HEK293 (cell line): ENCODE data around the gene MYO9B.

ENCODE experiments used
- KLF10 ChIP-seq: fragments of 450-650 bp; IDR thresholded peaks from 2 replicates; pipeline ENCODE4 v1.5.1; 2018; ENCODE audit warnings: missing biosample characterization, mild to moderate bottlenecking, missing genetic modification characterization
- MEIS1 ChIP-seq: sonication (generic); formaldehyde crosslinking; IDR thresholded peaks from 2 replicates; pipeline ENCODE4 v1.8.1; 2022; ENCODE audit warnings: missing genetic modification reagents, mild to moderate bottlenecking, borderline replicate concordance
- PATZ1 ChIP-seq: fragments of 450-650 bp; formaldehyde crosslinking; IDR thresholded peaks from 2 replicates; pipeline ENCODE4 v1.5.1; 2016; ENCODE audit warnings: missing biosample characterization, missing genetic modification characterization
- REPIN1 ChIP-seq: fragments of 450-650 bp; formaldehyde crosslinking; IDR thresholded peaks from 2 replicates; pipeline ENCODE4 v1.5.1; 2017; ENCODE audit warnings: missing biosample characterization, missing genetic modification characterization, low read depth
- SALL2 ChIP-seq: fragments of 450-650 bp; formaldehyde crosslinking; IDR thresholded peaks from 2 replicates; pipeline ENCODE4 v1.5.0; 2017; ENCODE audit warnings: missing biosample characterization, mild to moderate bottlenecking, missing genetic modification characterization, borderline replicate concordance
- SCRT2 ChIP-seq: fragments of 450-650 bp; formaldehyde crosslinking; IDR thresholded peaks from 2 replicates; pipeline ENCODE4 v1.5.1; 2016; ENCODE audit warnings: missing biosample characterization, missing genetic modification characterization
- SP2 ChIP-seq: fragments of 450-650 bp; formaldehyde crosslinking; IDR thresholded peaks from 2 replicates; pipeline ENCODE4 v1.5.1; 2016; ENCODE audit warnings: missing biosample characterization, missing genetic modification characterization
- SP7 ChIP-seq: fragments of 450-650 bp; formaldehyde crosslinking; IDR thresholded peaks from 2 replicates; pipeline ENCODE4 v1.5.1; 2016; ENCODE audit warnings: missing biosample characterization, missing genetic modification characterization
- WT1 ChIP-seq: fragments of 450-650 bp; formaldehyde crosslinking; IDR thresholded peaks from 2 replicates; pipeline ENCODE4 v1.5.1; 2016; ENCODE audit warnings: missing biosample characterization, missing genetic modification characterization
- ZBTB7A ChIP-seq: fragments of 450-650 bp; formaldehyde crosslinking; IDR thresholded peaks from 2 replicates; pipeline ENCODE4 v1.5.1; 2016; ENCODE audit warnings: low read depth, missing biosample characterization, missing genetic modification characterization
- ZFHX2 ChIP-seq: fragments of 450-650 bp; formaldehyde crosslinking; conservative IDR thresholded peaks from 2 replicates; pipeline ENCODE4 v1.5.1; 2016; ENCODE audit warnings: missing biosample characterization, missing genetic modification characterization
- ZFP37 ChIP-seq: fragments of 450-650 bp; formaldehyde crosslinking; IDR thresholded peaks from 2 replicates; pipeline ENCODE4 v1.5.1; 2016; ENCODE audit warnings: missing biosample characterization, missing genetic modification characterization
- ZNF112 ChIP-seq: fragments of 450-650 bp; formaldehyde crosslinking; IDR thresholded peaks from 2 replicates; pipeline ENCODE4 v1.5.0; 2017; ENCODE audit warnings: missing biosample characterization, missing genetic modification characterization
- ZNF146 ChIP-seq: fragments of 450-650 bp; formaldehyde crosslinking; IDR thresholded peaks from 2 replicates; pipeline ENCODE4 v1.5.1; 2016; ENCODE audit warnings: missing biosample characterization, missing genetic modification characterization
- ZNF148 ChIP-seq: fragments of 450-650 bp; formaldehyde crosslinking; IDR thresholded peaks from 2 replicates; pipeline ENCODE4 v1.5.0; 2017; ENCODE audit warnings: missing biosample characterization, missing genetic modification characterization, borderline replicate concordance
- ZNF211 ChIP-seq: fragments of 450-650 bp; formaldehyde crosslinking; IDR thresholded peaks from 2 replicates; pipeline ENCODE4 v1.5.1; 2016; ENCODE audit warnings: low read depth, missing biosample characterization, missing genetic modification characterization
- ZNF239 ChIP-seq: fragments of 450-650 bp; formaldehyde crosslinking; IDR thresholded peaks from 2 replicates; pipeline ENCODE4 v1.5.1; 2016; ENCODE audit warnings: missing biosample characterization, missing genetic modification characterization
- ZNF302 ChIP-seq: fragments of 450-650 bp; formaldehyde crosslinking; IDR thresholded peaks from 2 replicates; pipeline ENCODE4 v1.5.1; 2016; ENCODE audit warnings: missing biosample characterization, missing genetic modification characterization, low read depth
- ZNF311 ChIP-seq: fragments of 450-650 bp; formaldehyde crosslinking; IDR thresholded peaks from 2 replicates; pipeline ENCODE4 v1.5.1; 2017; ENCODE audit warnings: missing biosample characterization, missing genetic modification characterization, borderline replicate concordance
- ZNF354C ChIP-seq: fragments of 450-650 bp; formaldehyde crosslinking; IDR thresholded peaks from 2 replicates; pipeline ENCODE4 v1.5.1; 2016; ENCODE audit warnings: missing biosample characterization, missing genetic modification characterization, low read depth, borderline replicate concordance
- ZNF433 ChIP-seq: fragments of 450-650 bp; formaldehyde crosslinking; IDR thresholded peaks from 2 replicates; pipeline ENCODE4 v1.5.1; 2016; ENCODE audit warnings: missing biosample characterization, missing genetic modification characterization, low read depth
- ZNF580 ChIP-seq: fragments of 450-650 bp; formaldehyde crosslinking; IDR thresholded peaks from 2 replicates; pipeline ENCODE4 v1.5.1; 2016; ENCODE audit warnings: missing biosample characterization, missing genetic modification characterization
- ZNF600 ChIP-seq: fragments of 450-650 bp; formaldehyde crosslinking; IDR thresholded peaks from 2 replicates; pipeline ENCODE4 v1.5.1; 2016; ENCODE audit warnings: missing biosample characterization, missing genetic modification characterization
- ZNF658 ChIP-seq: fragments of 450-650 bp; formaldehyde crosslinking; IDR thresholded peaks from 2 replicates; pipeline ENCODE4; 2016; ENCODE audit warnings: missing biosample characterization, missing genetic modification characterization
- ZNF707 ChIP-seq: fragments of 450-650 bp; formaldehyde crosslinking; IDR thresholded peaks from 2 replicates; pipeline ENCODE4 v1.5.1; 2016; ENCODE audit warnings: missing biosample characterization, missing genetic modification characterization
- ZNF776 ChIP-seq: fragments of 450-650 bp; formaldehyde crosslinking; IDR thresholded peaks from 2 replicates; pipeline ENCODE4 v1.5.0; 2017; ENCODE audit warnings: missing biosample characterization, missing genetic modification characterization, borderline replicate concordance
- ZNF843 ChIP-seq: fragments of 450-650 bp; formaldehyde crosslinking; IDR thresholded peaks from 2 replicates; pipeline ENCODE4 v1.5.1; 2016; ENCODE audit warnings: missing biosample characterization, missing genetic modification characterization
- TF ChIP-seq, protein P1 (sequence below): fragments of 450-650 bp; formaldehyde crosslinking; IDR thresholded peaks from 2 replicates; pipeline ENCODE4 v1.5.1; 2016; ENCODE audit warnings: missing biosample characterization, missing genetic modification characterization
- TF ChIP-seq, protein P2 (sequence below): fragments of 450-650 bp; formaldehyde crosslinking; IDR thresholded peaks from 2 replicates; pipeline ENCODE4 v1.5.1; 2016; ENCODE audit warnings: missing biosample characterization, missing genetic modification characterization, low read depth
- TF ChIP-seq, protein P3 (sequence below): fragments of 450-650 bp; formaldehyde crosslinking; IDR thresholded peaks from 2 replicates; pipeline ENCODE4 v1.5.1; 2016; ENCODE audit warnings: missing biosample characterization, missing genetic modification characterization

MYO9B gene

GRCh38 chr19:17135001-17135853 is 59.6 kb downstream of the MYO9B start (continued):
- TF ChIP-seq, protein P1, sequence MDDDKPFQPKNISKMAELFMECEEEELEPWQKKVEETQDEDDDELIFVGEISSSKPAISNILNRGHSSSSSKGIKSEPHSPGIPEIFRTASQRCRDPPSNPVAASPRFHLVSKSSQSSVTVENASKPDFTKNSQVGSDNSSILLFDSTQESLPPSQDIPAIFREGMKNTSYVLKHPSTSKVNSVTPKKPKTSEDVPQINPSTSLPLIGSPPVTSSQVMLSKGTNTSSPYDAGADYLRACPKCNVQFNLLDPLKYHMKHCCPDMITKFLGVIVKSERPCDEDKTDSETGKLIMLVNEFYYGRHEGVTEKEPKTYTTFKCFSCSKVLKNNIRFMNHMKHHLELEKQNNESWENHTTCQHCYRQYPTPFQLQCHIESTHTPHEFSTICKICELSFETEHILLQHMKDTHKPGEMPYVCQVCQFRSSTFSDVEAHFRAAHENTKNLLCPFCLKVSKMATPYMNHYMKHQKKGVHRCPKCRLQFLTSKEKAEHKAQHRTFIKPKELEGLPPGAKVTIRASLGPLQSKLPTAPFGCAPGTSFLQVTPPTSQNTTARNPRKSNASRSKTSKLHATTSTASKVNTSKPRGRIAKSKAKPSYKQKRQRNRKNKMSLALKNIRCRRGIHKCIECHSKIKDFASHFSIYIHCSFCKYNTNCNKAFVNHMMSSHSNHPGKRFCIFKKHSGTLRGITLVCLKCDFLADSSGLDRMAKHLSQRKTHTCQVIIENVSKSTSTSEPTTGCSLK (tag by site-specific recombination), result no peak
- TF ChIP-seq ZFHX2 (tag by site-specific recombination), result no peak
- TF ChIP-seq ZNF707 (tag by site-specific recombination), result no peak
- TF ChIP-seq SP2 (tag by site-specific recombination), result no peak
- TF ChIP-seq MEIS1 (CRISPR knock-in tag), result no peak
- no peak for TF ChIP-seq ZNF354C (tag by site-specific recombination)
- TF ChIP-seq ZNF146 (tag by site-specific recombination), result no peak
- peak; percentile 79; the same call in 1 of the 2 replicates for TF ChIP-seq ZNF580 (tag by site-specific recombination)
- no peak for TF ChIP-seq ZNF433
- no peak for TF ChIP-seq ZNF658 (tag by site-specific recombination)
- peak; percentile 60; the same call in 1 of the 2 replicates for TF ChIP-seq SCRT2 (tag by site-specific recombination)
- TF ChIP-seq REPIN1 (tag by site-specific recombination), result no peak
- TF ChIP-seq SALL2 (tag by site-specific recombination), result no peak
- TF ChIP-seq ZNF148, result no peak
- no peak for TF ChIP-seq ZNF239 (tag by site-specific recombination)
- no peak for TF ChIP-seq ZNF776
- TF ChIP-seq ZNF843 (tag by site-specific recombination), result peak; percentile 62; the same call in 1 of the 2 replicates
- TF ChIP-seq, protein P2, sequence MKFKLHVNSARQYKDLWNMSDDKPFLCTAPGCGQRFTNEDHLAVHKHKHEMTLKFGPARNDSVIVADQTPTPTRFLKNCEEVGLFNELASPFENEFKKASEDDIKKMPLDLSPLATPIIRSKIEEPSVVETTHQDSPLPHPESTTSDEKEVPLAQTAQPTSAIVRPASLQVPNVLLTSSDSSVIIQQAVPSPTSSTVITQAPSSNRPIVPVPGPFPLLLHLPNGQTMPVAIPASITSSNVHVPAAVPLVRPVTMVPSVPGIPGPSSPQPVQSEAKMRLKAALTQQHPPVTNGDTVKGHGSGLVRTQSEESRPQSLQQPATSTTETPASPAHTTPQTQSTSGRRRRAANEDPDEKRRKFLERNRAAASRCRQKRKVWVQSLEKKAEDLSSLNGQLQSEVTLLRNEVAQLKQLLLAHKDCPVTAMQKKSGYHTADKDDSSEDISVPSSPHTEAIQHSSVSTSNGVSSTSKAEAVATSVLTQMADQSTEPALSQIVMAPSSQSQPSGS (tag by site-specific recombination), result peak; percentile 75
- peak; percentile 53; the same call in 1 of the 2 replicates for TF ChIP-seq WT1
- no peak for TF ChIP-seq ZNF112 (tag by site-specific recombination)
- TF ChIP-seq SP7 (tag by site-specific recombination), result peak; percentile 90
- peak; percentile 64; the same call in 1 of the 2 replicates for TF ChIP-seq ZFP37 (tag by site-specific recombination)
- no peak for TF ChIP-seq ZNF211 (tag by site-specific recombination)
- no peak for TF ChIP-seq ZNF302 (tag by site-specific recombination)
- TF ChIP-seq, protein P3, sequence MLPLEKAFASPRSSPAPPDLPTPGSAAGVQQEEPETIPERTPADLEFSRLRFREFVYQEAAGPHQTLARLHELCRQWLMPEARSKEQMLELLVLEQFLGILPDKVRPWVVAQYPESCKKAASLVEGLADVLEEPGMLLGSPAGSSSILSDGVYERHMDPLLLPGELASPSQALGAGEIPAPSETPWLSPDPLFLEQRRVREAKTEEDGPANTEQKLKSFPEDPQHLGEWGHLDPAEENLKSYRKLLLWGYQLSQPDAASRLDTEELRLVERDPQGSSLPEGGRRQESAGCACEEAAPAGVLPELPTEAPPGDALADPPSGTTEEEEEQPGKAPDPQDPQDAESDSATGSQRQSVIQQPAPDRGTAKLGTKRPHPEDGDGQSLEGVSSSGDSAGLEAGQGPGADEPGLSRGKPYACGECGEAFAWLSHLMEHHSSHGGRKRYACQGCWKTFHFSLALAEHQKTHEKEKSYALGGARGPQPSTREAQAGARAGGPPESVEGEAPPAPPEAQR (tag by site-specific recombination), result no peak
- TF ChIP-seq ZBTB7A (tag by site-specific recombination), result no peak
- peak; percentile 81; the same call in 1 of the 2 replicates for TF ChIP-seq ZNF600 (tag by site-specific recombination)
- TF ChIP-seq KLF10 (tag by site-specific recombination), result peak; percentile 91
- TF ChIP-seq ZNF311 (tag by site-specific recombination), result no peak
- peak; percentile 92 for TF ChIP-seq PATZ1 (tag by site-specific recombination)
